ENCODE measurements around the gene ZACN.

The ZACN gene

GRCh38 chr17:76102944-76103273, 23.9 kb downstream of the ZACN start:
- POLR2A ChIA-PET = interaction anchor here (0.7 kb wide), 1 partner anchor 178 kb away, joined by 3 read pairs; no protein-coding TSS in a partner anchor
- no peak for TF ChIP-seq CTCF (IDR thresholded peaks at IDR 0.05; ENCODE audit: control extremely low read depth, extremely low read depth, low read depth, missing control alignments)
- DNase-seq (ENCODE audit: extremely low spot score) = no peak
- CTCF ChIA-PET = interaction anchor here (1.0 to 2.6 kb wide), 6 partner anchors 16 to 197 kb away, joined by 3 to 18 read pairs (median 4); no protein-coding TSS in a partner anchor

GRCh38 chr17:76103274-76104139, 24.5 kb downstream of the ZACN start, which contains the start of gene EXOC7:
Gene EXOC7 (minus strand): TSS chr17:76103787. CDS start chr17:76103692, 95 bp downstream.
- peak; percentile 99 for DNase-seq (ENCODE audit: extremely low spot score)
- ChIA-PET CTCF (interaction anchor here (1.0 to 3.0 kb wide), 11 partner anchors 12 to 295 kb away, joined by 3 to 18 read pairs (median 4); no protein-coding TSS in a partner anchor), POLR2A (interaction anchor here (0.7 kb wide), 1 partner anchor 178 kb away, joined by 3 read pairs; no protein-coding TSS in a partner anchor)
- TF ChIP-seq CTCF (IDR thresholded peaks at IDR 0.05; ENCODE audit: control extremely low read depth, extremely low read depth, low read depth, missing control alignments) = no peak

GRCh38 chr17:76104140-76104895, 25.3 kb downstream of the ZACN start:
- CTCF ChIA-PET = interaction anchor here (1.0 to 3.0 kb wide), 8 partner anchors 11 to 294 kb away, joined by 3 to 18 read pairs (median 6); no protein-coding TSS in a partner anchor
- POLR2A ChIA-PET = no interaction called here
- no peak for DNase-seq (ENCODE audit: extremely low spot score)
- no peak for TF ChIP-seq CTCF (IDR thresholded peaks at IDR 0.05; ENCODE audit: control extremely low read depth, extremely low read depth, low read depth, missing control alignments)

- CTCF ChIA-PET = interaction anchor here (1.2 to 3.0 kb wide), 5 partner anchors 11 to 175 kb away, joined by 3 to 18 read pairs (median 12); no protein-coding TSS in a partner anchor
- POLR2A ChIA-PET = no interaction called here
Observed at GRCh38 chr17:76104896-76105231, 25.9 kb downstream of the ZACN start.

GRCh38 chr17:76106703-76107102, 27.7 kb downstream of the ZACN start:
- ChIA-PET CTCF (interaction anchor here (1.0 to 3.0 kb wide), 9 partner anchors 9 to 187 kb away, joined by 3 to 12 read pairs (median 6); no protein-coding TSS in a partner anchor), POLR2A (no interaction called here)
- DNase-seq (ENCODE audit: extremely low spot score) = no peak

More at GRCh38 chr17:76104896-76105231, 25.9 kb downstream of the ZACN start:
- no peak for DNase-seq (ENCODE audit: extremely low spot score)
- no peak for TF ChIP-seq CTCF (IDR thresholded peaks at IDR 0.05; ENCODE audit: control extremely low read depth, extremely low read depth, low read depth, missing control alignments)

More at GRCh38 chr17:76106703-76107102, 27.7 kb downstream of the ZACN start:
- no peak for TF ChIP-seq CTCF (IDR thresholded peaks at IDR 0.05; ENCODE audit: control extremely low read depth, extremely low read depth, low read depth, missing control alignments)
